Inferior parietal cortex (tissue), 1 donor: ENCODE measurements around the gene MAFF.

Source experiments
- DNase-seq: peaks from one replicate; pipeline ENCODE4 v3.0.0-alpha.2; 2016; ENCODE audit errors: extremely low spot score

Gene MAFF

DNA sequence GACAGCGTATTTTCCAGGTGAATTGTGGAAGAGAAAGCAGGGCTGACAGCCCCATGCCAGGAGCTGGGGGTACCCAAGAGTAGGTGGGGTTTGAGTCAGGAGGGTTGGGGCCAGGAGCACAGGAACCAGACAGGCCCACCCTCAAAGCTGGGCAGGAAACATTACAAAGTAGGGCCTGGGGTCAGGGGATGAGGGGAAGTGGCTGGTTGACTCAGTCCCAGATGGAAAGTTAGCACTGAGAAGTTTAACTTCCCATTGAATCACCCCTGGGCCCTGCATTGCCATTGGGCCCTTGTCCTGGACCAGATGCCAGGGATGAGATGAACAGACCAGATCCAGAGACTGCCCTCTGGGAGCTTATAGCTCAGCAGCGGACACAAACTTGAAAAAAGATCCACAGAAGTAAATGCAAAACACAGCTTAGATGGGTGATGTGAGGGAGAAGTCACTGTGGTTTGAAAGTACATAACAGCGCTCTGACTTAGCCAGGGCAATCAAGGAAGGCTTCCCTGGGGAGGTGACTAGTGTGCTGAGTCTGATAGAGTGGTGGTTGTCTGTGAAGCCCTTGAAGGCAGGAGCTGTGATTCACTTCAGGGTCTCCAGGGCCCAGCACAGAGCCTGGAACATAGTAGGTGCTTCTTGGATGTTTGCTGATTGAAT lies 2.2 kb downstream of the MAFF start:
- DNase-seq, result no peak

DNA sequence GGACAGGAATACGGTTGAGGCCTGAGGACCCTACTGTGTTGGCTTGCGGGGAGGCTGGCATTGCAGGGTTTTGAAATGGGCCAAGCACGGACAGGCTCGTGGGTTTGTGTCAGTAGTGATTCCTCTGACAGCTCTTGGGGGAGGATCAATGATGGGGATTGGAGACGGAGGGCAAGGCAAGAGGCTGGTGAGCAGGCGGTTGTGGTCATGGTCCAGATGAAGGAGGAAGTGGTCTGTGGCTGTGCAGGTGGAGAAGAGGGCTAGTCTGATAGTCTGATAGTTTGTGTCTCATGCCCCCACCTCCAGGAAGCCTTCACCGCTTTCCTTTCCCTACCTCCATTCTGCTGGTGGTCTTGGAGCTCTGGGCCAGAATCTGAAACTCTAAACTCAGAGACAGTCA lies 3.0 kb downstream of the MAFF start:
- DNase-seq, result no peak

DNA sequence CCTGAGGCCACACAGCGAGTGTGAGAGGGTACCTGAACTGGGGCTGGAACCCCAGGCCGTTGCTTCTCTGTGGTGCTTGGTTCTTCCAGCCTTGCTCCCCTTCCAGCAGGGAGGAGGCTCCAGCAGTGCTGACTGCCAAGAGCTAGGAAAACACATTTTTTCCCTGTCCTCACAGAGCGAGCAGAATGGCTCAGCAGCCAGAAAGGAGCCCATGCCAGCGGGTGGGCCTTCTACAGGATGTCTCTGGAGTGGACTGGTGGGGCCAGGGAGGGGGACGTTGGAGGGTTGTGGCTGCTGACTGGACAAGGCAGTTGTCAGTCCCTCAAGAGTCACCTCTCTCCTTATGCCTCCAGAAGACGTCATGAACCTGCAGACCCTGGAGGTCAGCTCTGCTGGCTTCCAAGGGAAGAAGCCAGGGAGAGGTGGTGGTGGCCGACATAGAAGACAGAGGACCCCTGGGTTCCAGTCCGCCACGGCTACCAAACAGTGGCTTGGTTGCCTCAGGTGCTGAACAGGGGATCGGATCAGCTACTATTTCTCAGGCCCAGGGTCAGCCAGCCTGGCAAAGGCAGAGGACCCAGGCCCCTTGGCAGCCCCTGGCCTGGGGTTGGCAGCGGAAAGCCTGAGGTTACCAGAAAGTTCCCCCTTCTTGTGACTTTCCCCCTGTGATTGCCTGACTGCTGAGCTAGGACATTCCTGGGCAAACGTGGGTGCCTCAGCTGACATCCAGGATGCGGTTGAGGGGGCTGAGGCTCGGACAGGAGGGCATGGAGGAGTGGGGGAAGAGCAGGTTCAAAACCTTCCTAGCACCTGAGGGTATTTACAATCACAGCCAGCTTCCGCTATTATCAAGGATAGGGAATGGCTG lies 3.7 kb downstream of the MAFF start:
- no peak for DNase-seq

DNA sequence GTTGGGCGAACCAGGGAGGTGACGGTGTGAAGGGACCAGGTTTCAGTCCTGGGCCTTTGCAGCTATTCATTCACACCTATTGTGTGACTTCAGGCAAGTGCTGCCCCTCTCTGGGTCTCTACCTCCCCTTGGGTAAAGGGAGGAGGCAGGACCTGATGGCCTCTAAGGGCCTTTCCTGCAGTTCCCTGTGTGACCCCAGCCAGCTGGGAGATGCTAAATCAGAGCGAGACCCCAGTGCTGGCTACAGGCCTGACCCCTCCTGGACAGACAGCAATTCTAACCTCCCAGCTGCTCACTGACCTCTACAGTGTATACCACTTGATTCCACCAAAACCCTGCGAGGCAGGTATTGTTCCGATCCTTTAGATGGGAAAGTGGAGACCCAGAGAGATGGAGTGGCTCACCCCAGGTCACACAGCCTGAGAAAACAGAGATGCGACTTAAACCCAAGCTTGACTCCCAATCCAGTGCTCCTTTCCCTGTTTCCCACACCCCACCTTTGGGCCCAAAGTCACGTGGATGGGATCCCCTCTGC lies 6.2 kb downstream of the MAFF start:
- DNase-seq, result no peak

DNA sequence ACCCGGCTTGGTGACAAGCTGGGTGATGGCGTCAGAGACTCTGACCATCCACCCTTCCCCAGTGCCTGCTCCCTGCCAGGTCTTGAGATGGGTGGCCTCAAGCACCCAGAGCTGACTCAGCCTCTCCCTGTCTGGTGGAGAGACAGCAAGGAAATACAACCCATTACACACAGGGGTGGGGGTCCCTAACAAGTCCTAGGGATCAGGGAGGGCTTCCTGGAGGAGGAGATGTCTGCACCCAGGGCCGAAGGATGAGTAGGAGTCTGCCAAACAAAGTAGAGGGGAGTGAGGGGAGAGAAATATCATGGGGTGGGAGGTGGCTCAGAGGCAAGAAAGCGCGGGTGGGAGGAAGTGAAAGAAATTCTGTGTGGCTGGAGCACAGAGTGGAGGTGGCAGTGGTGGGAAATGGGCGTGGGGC lies 6.8 kb downstream of the MAFF start:
- DNase-seq, result no peak

DNA sequence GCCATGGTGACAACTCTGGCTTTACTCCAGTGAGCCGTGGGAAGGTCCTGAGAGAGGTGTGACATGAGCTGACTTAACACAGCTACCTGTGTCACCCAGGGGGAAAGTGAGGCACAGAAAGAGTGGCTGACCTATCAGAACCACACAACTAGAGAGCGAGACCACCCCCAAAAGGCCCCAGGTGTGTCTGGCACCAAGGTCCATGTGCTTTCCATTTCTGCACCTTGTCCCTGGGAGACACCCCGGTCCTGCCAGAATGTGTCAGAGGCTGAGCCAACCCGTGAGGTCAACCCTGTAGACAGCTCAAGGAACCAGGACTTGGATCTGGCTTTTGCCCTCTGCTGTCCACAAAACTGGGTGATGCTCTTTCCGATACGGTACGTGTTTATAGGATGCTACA lies 9.8 kb downstream of the MAFF start:
- DNase-seq, result no peak

DNA sequence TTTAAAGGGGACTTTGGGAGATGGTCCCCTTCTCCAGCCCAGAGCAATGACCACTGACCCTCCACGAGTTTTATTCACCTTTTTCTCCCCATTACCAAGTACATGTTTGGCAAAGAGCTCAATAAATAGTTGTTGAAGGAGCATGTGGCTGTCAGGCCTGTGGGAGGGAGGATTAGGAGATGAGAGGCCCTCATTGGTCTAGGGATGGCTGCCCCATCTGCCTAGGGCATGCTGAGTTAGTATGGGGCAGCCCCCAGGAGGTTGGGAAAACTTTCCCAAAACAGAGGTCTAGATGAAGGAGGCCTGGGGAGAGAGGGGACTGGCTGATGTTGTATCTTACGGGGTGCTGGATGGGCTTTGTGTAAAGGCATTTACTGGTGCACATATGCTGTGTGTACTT lies 10.6 kb downstream of the MAFF start:
- DNase-seq, result no peak

DNA sequence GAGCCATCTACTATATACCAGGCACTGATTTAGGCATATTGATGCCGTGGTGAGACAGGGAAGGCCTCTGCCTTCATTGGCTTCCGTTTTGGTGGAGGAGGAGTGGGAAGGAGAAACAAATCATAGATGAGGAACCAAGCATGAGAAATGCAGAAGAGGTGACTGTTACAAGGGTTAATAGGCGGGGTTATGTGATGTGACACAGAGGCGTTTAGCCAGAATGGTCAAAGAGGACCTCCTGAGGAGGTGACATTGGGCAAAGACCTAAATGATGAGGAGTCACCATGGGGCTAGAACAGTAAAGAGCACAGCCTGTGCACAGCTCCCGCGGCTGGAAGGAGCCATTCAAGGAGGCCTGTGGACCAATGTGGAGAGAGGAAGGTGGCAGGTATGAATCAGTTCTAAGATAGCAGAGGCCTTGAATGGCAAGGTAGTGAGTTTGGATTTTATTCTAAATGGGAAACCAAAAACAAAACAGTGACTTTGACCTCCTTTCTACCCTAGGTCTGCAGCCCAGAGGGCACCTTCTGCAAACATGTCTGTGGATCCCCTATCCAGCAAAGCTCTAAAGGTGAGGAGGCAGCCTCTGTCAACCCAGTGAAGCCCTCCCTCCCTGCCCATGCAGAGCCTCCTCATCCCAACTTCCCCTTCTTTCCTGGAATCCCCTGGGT lies 11.7 kb downstream of the MAFF start:
- no peak for DNase-seq

DNA sequence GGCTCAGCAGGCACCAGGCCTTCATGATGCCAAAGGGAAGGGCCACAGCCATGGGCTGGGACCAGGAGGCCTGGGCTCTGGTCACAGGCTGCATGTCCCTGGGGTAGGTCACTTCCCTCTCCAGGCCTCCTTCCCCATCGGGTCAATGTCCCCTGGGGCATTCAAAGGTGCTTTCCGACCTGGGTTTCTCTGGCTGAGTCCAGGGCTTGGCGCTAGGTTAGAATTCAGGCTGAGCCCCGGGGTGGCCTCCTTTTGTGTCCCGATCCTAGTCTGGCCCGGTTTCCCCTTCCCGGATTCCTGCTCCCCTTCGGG lies 12.2 kb downstream of the MAFF start:
- no peak for DNase-seq

DNA sequence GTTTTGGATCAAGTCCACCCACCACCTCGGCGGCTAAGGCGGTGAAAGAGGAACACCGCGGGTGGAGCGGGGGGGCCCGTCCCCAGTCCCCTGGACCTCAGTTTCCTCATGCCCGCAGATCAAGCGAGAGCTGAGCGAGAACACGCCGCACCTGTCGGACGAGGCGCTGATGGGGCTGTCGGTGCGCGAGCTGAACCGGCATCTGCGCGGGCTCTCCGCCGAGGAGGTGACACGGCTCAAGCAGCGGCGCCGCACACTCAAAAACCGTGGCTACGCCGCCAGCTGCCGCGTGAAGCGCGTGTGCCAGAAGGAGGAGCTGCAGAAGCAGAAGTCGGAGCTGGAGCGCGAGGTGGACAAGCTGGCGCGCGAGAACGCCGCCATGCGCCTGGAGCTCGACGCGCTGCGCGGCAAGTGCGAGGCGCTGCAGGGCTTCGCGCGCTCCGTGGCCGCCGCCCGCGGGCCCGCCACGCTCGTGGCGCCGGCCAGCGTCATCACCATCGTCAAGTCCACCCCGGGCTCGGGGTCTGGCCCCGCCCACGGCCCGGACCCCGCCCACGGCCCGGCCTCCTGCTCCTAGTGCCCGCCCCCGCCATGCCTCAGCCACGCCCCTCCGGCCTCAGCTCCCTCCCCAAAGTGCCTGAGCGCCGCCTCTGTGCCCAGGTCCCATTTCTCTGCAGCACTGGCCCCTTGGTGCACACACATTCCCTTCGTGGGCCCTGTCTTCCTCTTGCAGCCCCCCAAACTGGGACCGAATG lies 12.7 kb downstream of the MAFF start:
- DNase-seq, result no peak

DNA sequence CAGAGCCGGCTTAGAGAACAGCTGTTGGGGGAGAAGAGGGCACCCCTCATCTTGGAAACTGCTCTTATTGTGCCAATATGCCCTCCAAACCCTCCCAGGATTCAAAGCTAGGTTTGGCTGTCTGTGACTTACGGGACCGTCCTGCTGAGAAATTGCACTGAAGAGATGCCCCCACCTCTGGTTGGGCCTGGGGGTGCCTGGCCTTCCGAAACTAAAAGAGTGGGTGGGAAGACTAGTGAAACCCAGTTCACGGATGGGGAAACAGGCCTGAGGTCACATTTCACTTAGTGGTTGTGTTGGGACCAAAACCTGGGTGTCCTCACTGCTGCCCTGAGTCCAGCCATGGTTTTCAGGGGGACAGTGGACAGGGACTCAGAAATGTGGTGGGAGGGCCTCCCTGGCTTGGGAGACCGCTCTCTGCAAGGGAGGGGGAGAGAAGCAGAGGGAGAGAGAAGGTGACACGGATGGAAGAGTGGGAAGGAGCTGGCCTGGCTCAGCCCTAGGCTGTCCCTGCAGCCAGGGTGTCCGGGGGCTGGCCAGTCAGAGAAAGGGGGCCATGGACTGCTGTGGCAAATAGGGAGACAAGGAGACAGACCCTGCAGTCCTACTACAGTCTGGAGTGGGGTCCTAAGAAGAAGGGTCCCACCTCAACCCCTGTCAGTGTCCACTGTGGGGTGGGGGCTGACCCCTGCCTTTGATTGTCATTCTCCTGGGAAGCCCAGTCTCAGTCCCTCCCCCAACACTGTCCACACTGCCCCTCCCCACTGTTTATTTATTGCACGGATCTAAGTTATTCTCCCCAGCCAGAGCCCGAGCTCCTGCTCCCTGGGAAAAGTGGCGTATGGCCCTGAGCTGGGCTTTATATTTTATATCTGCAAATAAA lies 13.6 kb downstream of the MAFF start:
- DNase-seq, result no peak

DNA sequence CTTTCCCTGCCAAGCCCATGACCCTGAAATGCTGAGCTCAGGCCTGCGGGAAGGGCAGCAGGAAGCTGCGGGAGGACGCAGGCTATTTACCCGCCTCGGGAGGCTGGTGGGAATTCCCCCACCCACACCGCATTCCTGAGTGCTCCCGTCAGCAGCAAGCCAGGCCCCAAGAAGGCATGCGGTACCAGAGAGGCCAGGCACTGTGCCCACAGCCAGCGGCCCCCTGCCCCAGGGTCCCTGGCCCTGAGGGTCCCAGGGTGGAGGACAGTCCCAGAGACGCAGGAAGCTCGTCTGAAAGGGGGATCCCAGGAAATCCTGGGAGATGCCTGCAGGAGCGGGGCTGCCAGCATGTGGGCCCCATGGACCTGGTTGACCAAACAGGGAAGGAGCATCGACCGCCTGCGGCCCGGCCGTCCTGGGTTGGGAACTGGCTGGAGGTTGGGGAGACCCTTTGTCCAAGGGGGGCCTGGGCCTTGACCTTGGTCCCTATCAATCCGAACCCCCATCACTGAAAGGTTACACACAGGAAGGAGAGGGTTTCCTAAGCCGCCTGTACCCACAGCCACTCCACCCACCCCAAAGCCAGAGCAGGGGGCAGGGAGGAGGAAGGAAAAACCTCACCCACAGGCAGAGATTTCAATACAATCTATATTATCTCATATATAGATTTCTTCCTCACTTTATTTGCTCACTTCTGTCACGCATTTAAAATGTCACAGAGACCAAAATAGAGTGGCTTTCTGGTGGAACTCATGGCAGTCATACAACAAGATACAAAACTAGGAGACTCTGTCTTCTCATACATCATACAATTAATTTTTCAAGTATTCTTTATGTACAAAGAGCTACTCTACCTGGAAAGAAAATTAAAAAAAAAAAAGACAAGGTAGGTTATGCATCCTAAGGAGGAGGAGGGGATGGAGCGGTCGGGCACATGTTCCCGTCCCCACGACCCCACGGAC lies 17.1 kb downstream of the MAFF start:
- no peak for DNase-seq

DNA sequence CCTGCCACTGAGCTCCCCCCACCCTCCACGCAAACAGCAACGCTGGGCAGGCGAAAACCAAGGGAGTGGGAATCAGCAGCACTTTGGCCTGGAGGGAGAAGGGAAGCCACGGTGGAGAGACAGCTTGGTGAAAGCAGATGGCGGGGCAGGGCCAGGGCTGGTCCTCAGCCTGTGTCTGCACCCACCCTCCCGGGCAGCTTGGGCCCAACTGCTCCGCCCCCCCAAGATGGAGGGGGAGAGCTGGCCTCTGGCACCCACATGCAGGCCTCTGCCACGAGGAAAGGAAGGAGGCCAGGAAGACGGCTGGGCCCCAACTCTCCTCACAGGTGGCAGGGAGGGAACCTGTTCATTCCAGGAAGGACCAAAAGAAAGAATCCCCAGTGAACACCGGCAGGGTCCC lies 17.8 kb downstream of the MAFF start:
- DNase-seq, result no peak

DNA sequence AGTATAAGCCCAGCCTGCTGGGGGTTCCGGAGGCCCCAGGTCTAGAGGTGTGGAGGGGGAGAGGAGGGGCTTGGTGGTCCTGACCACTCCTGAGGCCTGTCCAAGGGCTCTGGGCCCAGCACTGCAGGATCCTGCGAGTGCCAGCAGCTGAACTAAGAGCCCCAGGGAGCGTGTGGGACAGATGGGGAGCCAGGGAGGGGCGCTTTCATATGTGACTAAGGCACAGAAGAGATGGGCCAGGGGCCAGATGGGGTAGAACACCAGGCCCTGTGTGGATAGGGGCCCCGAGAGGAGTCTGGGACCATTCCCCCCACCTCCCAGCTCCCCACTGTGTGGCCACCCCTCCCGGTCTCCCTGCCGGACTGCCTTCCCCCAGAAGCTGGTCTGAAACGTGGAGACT lies 18.4 kb downstream of the MAFF start:
- no peak for DNase-seq

DNA sequence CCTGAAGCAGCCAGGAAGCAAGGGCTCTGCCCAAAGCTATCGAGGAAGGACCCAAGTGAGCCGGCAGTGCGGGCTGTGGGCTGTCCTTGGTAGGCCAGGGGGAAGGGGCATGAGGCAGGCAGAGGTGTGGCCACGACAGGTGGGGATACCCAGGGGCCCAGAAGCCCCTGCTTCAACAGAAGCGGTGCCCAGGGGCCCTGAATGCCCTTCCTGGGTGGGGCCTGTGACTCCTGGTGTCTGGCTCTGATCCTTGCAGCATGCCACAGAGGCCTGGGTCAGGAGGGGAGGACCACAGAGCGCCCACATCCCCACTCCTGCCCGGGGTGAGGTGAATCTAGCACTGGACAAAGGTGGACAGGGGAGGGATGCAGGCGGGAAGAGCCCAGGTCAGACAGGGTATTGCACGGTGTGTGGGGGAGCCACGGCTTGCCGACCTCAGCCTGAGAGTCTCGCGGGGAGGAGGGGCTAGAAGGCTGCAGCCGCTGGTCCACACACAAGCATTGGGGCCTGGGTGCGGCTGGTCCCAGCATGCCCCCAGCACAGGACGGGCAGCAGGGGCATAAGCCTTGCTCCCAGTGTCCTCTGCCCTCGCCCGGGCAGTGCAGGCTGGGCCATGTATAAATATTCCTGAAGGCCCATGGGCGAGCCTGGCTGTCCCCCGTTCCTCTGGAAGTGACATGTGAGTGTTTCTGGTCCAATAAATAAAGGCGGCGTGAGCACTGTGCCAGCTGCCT lies 19.0 kb downstream of the MAFF start:
- DNase-seq, result no peak

DNA sequence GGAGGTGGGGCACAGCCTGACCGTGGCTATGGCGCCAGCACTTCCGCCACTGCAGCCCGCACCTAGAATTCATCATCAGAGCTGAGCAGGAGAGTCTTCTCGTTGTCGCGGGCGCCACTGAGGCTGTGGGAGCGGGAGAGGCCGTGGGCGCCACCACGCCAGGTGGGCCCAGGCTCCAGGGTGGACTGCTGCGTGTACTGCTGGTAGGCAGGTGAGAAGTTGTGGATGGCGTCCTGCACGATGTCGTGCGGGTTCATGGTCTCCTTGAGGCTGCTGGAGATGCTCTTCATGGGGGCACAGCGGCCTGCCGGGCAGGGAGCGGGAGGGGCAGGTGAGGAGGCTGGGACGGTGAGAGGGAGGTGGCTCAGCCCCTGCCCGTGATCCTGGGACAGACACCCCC lies 19.6 kb downstream of the MAFF start:
- no peak for DNase-seq

DNA sequence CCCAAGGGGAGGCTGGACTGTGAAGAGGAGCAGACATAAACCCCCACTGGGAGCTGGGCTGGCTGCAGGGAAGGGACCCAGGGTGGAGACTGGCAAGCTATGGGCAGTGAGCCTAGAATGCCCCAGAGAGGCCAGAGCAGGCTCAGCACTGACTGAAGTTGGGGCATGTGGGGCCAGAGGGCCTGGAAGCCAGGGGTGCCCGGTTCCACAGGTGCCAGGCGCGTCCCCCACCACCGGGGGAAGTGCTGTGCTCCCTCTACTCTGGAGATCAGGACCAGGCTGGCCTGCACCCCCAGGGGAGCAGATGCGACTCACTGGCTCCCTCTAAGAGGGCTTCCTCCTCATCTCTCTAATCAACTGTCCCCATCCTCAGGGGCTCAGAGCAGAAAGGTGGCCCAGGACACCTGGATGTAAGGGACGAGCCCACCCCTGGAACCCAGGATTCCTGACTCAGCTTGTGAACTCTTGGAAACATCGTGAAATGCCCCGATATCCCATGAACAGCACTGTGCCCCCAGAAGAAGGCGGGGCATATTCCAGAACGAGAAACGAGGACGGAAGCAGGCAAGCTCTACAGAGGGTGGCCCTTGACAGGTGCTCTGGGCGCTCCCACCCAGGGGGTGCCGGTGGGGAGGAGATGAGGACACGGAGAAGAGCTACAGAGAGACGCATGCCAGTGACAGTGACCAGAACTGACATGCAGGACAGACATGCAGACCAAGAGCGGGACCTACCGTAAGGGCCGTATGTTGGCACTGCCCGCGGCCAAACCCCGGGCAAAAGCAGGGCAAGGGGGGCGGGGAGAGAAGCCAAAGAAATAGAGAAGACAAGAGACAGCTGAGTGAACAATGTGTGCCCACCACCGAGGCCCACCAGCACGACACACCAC lies 20.4 kb downstream of the MAFF start:
- DNase-seq, result no peak

DNA sequence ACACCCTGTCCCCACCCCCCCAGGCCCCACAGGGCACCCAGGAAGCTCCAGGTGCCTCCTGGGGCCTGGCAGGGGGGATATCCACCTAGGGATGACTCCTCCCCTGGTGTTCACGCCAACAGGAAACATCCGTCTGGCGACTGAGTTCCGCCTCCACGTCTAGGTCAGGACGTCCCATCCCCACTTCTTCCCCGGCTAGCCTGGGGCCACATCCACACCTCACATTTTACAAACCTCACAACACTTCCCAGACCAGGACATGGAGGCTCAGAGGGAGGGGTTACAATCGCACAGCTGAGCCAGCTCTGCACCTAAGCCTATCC lies 21.0 kb downstream of the MAFF start:
- DNase-seq, result no peak
